NCI-H748 treated with DMSO at 0.1 percent for 48 hours (cell line): ENCODE measurements around the gene CDKL5.
"Not testable (repeated sequence)": the region's sequence is repeated elsewhere in the genome, so short reads cannot be mapped to it uniquely, and the experiment has no call there.

Source experiments
- DNase-seq: peaks from one replicate; lab custom pipeline; 2025; lab: John Stamatoyannopoulos, UW

Gene CDKL5

DNA sequence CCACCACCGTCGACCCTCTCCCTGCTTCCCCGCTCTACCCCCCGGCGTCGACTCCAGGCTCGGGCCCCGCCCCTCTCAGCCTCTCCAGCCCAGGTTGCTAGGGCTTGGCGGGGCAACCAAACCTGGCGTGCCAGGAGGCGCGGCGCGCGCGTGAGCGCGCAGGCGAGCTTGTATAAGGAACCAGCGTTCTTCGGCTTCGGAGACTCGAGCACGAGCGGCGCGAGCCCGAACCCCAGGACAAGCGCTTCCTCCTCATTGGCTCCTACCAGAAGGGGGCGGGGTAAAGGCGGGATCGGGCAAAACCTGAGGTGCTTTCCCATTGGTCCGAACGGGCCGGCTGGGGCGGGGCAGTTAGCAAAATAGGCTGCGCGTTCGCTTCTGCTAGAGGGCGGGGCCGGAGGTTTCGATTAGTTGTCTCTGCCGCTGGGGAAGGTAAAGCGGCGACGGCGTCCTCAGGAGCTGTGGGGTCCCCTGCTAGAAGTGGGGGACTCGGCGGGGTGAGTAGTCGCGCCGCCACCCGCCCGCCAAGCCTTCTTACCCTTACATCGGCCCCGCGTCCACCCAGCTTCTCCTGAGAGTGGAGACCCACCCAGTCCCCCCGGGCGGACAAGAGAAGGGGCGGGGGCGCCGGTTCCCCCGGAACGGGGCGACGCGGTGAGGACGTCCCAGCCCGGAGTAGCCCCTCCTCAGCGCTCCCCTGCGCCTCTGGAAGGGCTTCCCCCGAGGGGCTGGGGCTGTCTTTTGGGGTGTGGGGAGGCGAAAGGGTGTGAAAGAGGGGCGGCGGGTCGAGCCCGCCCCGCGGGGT is at the start of gene CDKL5:
Gene CDKL5 (plus strand): TSS at position 410 of the 805 bp plus-strand sequence. CDS start 81,489 bp downstream, outside the sequence.
- peak; percentile 92 for DNase-seq

DNA sequence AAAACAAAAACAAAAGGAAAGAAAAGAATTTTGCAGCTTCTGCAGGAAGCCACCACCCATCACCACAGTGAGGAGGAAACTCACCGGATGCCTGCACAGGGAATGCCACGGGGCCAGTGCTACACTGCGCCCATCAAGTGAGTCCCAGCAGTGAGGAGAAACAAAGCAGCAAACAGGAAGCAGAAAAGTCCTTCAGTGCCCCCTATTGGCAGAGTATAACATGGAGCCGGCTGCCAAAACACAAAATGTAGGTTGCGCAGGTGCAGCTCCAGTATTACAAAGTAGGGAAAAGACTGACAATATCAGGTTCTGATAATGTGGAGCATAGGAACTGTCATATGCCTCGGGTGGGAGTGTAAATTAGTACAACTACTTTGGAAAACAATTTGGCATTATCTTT is 47.6 kb upstream of the CDKL5 start:
- DNase-seq = peak; percentile 33

DNA sequence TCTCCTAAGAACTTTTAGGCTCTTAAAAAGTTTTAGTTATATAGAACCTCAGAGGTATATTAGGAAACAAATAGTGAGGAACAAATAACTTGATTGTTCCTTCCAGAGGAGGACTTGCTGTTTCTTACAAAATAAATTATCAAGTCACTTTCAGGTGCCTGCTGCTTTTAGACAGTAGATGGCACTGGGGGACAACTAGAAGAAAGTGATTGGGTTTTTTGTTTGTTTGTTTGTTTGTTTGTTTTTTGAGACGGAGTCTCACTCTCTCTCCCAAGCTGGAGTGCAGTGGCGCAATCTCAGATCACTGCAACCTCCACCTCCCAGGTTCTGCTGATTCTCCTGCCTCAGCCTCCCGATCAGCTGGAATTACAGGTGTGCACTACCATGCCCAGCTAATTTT is 35.4 kb upstream of the CDKL5 start:
- no peak for DNase-seq

DNA sequence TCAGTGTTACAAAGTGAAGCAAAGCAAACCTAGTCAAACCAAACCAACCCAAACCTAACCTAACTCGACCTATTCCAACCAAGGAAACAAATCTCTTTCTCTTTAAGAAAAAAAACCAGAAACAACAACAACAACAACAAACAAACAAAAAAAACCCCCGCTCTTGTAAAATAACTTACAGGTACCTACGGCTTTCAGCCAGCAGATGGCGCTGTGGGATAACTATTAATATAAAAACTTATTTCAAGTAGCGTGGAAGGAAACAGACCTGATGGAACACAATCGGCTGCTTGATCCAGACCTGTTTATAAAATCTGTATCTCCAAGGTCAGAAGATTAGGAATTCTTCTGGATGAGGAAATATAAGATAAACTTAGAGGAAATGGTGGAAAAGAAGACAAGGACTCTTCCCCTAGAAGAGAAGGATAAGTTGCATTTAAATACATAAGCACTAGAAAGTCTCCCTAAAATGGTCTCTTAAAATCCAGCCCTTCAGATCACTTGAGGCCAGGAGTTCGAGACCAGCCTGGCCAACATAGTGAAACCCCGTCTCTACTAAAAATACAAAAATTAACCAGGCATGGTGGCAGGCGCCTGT is 34.4 kb upstream of the CDKL5 start:
- peak; percentile 42 for DNase-seq

DNA sequence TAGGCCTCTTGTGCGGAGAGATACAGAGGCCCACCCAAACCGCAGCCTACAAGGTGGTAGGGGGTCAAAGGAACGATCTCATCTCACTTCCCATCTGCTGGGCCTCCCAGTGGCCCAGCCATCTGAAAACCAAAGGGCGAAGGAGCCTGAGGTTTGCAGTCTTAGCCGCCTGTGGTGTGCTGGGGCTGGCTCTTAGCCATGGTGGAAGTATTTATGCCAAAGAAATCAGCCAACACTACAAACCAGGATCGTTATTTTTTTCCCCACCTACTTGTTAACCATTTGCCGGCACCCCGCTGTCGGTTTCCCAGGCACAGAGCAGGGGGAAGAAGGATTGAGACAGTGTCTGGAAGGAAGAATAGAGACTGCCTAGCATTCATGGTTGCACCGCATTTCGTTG is 30.9 kb upstream of the CDKL5 start:
- no peak for DNase-seq

DNA sequence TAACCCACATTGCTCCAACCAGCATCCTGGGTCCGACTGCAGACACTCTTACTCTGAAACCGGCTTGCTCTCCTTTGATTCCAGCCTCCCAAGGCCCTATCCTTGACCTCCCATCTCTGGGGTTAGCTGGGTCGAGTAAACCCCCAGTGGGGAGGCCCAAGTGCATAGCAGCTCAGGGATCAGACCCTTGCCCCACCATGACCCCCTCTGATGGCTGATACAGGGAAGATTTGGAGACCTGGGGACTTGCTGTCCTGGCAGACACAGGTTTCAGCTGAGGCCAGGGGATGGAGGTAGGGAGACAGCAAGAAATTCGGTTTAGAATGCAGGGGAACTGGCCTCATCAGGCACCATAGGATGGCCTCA is 23.6 kb upstream of the CDKL5 start:
- no peak for DNase-seq

- no peak for DNase-seq
Measured at GRCh38 chrX:18406531-18407266, 18.7 kb upstream of the CDKL5 start.

- DNase-seq = no peak
Measured at GRCh38 chrX:18410038-18410437, 15.4 kb upstream of the CDKL5 start.

GRCh38 chrX:18415386-18415785 is 10.0 kb upstream of the CDKL5 start:
- DNase-seq = no peak

GRCh38 chrX:18422325-18422724 is 3.1 kb upstream of the CDKL5 start:
- DNase-seq = no peak

DNA sequence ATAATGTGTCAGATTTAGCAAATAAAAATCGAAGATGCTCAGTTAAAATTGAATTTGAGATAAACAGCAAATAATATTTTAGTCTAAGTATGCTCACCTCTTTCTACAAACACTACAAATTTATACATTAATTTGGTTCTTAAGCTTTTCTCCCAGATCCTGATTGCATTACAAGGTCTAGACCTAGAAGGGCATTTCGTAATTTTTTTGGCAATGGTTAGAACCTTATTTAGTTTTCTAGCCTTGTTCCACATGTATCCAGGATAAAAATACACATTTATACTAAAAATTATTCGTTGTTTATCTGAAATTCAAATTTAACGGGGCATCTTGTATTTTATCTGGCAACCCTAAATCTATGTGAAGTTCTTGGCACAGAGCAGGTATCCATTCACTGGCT is 2.5 kb upstream of the CDKL5 start:
- no peak for DNase-seq

DNA sequence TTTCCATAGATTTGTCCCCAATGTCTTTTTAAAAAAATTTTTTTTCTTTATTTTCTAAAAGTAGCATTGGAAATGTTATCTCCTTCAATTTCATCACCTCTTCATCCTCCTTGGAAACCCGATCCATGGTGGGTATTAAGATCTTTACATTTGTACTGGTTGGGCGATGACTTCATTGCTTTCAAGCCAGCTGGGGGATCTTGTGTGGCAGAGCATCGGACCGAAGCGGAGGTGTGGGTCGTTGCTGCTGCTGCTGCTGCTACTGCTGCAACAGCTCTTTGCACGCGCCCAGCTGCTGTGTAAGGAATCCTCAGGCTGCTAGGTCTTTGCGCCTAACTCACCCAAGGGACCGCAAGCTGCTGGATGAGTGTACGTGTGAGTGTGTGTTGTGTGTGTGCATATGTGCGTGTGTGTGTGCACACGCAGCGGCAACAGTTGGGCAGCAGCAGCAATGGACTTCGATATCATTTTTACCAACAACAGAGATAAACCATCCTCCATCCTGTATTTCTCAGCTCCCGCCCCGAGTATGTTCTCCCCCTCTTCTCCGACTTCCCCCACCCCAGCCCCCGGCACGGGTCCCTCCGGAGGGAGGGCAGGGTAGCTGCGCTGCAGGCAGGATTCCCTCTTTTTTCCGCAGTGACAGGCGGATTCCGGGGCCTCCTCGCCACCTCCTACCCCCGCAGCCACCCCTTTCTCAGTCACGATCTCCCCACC is 768 bp upstream of the CDKL5 start:
- peak; percentile 49 for DNase-seq

DNA sequence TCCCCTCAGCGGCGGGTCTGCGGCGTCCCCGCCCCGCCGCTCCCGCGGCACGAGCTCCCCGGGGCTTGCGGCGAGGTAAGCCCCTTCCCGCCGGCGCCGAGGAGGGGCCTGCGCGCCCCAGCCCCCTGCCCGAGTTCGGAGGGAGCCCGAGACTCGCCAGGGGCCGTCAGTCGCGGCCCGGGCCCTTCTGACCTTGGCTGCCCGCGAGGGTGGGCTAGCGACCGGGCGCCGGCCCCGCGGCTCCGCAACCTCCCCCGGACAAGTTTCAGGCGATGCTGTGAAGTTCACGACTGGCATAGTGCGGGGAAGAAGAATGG is 554 bp downstream of the CDKL5 start:
- DNase-seq = peak; percentile 5

- DNase-seq = no peak
Measured at GRCh38 chrX:18428006-18428405, 2.6 kb downstream of the CDKL5 start.

DNA sequence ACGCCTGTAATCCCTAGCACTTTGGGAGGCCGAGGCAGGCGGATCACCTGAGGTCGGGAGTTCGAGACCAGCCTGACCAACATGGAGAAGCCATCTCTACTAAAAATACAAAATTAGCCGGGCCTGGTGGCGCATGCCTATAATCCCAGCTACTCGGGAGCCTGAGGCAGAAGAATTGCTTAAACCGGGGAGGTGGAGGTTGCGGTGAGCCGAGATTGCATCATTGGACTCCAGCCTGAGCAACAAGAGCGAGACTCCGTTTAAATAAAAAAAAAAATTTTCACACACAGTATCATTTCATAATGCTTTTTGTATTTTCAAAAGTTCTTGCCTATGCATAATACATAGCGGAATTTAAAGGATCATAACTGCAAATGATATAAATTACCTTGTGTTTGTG is 7.9 kb downstream of the CDKL5 start:
- not testable (repeated sequence) for DNase-seq

DNA sequence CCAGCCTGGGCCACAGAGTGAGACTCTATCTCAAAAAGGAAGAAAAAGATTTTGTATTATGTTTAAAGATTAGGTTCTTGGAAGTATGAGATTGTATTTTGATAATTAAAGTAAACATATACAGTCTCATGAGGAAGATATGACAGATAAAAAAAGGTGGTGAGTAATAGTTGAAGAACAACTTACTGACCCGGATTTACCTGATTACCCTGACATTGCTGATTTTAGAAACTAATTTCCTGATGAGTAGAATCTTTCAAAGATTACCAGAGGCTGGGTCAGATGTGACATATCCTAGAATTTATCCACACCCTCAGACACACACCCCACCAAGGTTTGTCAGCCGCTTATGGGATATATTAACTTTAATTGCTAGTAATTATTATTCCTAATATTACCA is 9.5 kb downstream of the CDKL5 start:
- DNase-seq = no peak

DNA sequence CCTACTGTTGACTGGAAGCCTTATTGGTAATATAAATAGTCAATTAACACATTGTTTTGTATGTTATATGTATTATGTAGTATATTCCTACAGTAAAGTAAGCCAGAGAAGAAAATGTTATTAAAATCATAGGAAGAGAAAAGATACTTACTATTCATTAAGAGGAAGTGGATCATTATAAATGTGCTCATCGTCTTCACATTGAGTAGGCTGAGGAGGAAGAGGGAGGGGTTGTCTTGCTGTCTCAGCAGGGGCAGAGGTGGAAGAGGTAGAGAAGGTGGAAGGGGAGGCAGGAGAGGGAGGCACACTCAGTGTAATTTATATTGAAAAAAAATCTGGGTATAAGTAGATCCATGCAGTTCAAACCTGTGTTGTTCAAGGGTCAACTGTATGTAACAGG is 10.6 kb downstream of the CDKL5 start:
- DNase-seq = no peak

DNA sequence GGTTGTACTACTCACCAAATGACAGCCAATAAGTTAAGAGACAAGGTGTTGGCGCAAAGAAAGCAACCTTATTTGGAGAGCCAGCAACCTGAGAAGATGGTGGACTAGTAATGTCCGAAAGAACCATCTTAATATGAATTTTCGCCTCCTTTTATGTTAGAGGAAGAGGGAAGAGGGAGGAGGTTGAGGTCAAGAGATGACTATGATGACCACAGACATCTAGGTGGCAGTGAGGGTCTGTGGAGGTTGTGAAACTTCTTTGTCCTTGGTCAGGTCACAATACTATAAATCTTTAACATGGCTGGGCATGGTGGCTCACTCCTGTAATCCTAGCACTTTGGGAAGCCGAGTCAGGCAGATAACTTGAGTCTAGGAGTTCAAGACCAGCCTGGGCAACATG is 15.4 kb downstream of the CDKL5 start:
- DNase-seq = no peak

DNA sequence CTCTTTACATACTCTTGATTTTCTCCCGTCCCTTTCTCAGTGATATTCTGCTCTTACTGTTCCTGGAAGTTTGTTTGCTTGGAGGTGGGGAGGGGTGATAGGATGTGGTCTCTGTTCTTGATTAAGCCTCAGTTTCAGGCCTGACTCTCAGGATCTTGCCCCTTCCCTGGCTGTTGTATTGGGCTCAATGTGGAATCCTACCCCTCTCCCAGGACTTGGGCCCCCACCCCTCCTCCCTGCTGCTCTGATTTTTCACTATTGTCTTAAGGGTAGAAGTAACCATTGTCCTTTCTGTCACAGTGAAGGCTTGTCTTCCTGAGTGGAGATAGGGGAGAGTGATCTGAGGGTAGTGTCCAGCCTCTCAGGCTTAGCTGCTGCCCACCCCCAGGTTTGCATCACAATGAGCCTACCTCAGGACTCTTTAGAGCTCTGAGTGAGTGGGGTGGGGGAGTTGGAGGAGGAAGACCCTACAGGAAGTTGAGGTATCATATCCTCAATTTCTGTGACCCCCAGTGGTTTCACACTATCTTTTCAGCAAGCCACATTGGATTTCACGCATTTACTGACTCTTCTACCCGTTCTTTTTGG is 16.5 kb downstream of the CDKL5 start:
- no peak for DNase-seq

DNA sequence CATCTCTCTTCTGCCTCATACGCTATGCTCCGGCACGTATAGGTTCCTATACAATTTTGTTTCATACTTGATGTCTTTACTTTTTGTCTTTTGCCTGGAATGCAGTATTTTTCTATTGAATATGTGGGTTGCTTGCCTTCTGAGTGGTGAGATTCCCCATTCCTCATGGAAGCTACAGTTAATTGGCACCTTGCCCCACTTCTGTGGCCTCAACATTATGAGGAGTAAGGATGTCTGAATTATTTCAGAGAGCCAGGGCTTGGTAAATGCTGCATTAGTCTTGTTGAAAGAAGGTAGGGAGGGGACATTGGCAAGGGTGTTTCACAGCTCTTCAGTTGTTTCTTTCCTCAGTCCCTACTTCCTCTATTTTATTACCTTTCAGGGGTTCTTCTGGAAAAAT is 23.0 kb downstream of the CDKL5 start:
- DNase-seq = no peak

DNA sequence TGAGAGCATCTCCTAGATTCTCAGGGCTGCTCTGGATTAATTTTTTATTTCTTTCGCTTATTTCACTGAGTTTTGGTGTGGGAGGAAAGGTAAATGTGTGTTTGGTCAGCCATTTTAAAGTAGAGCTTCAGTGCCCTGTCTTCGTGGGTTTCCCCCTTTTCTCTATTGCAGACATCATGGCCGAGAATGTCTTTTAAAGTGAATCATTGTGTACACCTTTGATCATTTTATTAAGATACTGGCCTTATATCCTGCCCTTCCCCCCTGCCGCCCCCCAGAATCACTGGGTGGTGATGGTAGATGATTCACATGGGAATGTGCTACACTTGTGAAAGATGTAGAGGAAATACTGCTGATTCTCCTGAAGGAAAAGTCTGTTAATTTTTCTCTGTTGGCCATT is 23.8 kb downstream of the CDKL5 start:
- DNase-seq = no peak

DNA sequence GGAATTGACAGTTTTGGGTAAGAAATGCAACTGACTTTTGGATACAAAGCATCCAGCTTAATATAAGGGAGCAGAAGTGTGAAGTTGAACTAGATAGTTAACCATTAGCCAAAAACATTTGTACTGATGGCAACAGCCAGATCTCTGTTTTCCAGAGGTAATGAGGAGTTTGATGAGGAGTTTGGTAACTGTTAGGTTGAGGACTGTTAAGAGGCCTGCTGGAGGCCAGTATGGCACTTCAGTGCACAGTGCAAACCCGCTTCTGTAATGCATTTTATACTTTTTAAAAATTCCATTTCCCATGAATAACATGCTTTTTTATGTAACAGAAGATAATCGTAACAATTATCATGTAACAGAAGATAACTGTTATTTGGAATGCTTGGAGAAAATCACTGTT is 30.0 kb downstream of the CDKL5 start:
- DNase-seq = no peak
